ENCODE data around the gene CDHR5. TPM values are rescaled to one million over a fixed set of nuclear protein-coding genes. Genes with fewer than 3 reads are reported as not detected.

CDHR5 gene
- total RNA-seq, 1 donor from 2014 or later: 7.1 TPM

DNA sequence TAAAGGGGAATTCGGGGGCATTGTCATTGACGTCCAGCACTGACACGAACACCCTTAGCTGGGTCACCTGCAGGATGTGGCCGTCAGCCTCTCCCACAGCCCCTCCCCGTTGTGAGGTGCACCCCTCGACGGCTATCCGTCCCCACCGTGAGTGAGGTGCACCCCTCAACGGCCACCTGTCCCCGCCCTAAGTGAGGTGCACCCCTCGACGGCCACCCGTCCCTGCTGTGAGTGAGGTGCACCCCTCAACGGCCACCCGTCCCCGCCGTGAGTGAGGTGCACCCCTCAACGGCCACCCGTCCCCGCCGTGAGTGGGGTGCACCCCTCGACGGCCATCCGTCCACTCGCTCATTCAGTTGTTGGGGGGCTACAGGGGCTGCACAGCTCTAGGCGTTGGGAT, 2.9 kb downstream of the CDHR5 start:
- Mint-ChIP-seq H3K4me1 (ENCODE audit: unreplicated experiment) (peaks cover 4% of the 10 kb centered on the region), H3K27ac (no peak overlapping the region), H3K9me3 (no peaks in the 10 kb centered on the region), H3K36me3 (no peaks in the 10 kb centered on the region), H3K27me3 (no peaks in the 10 kb centered on the region), H3K4me3 (no peak overlapping the region)
- DNase-seq (ENCODE audit: extremely low spot score, unreplicated experiment): no peak
- TF ChIP-seq, protein P1, sequence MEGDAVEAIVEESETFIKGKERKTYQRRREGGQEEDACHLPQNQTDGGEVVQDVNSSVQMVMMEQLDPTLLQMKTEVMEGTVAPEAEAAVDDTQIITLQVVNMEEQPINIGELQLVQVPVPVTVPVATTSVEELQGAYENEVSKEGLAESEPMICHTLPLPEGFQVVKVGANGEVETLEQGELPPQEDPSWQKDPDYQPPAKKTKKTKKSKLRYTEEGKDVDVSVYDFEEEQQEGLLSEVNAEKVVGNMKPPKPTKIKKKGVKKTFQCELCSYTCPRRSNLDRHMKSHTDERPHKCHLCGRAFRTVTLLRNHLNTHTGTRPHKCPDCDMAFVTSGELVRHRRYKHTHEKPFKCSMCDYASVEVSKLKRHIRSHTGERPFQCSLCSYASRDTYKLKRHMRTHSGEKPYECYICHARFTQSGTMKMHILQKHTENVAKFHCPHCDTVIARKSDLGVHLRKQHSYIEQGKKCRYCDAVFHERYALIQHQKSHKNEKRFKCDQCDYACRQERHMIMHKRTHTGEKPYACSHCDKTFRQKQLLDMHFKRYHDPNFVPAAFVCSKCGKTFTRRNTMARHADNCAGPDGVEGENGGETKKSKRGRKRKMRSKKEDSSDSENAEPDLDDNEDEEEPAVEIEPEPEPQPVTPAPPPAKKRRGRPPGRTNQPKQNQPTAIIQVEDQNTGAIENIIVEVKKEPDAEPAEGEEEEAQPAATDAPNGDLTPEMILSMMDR (conservative IDR thresholded peaks at IDR 0.05): no peak

DNA sequence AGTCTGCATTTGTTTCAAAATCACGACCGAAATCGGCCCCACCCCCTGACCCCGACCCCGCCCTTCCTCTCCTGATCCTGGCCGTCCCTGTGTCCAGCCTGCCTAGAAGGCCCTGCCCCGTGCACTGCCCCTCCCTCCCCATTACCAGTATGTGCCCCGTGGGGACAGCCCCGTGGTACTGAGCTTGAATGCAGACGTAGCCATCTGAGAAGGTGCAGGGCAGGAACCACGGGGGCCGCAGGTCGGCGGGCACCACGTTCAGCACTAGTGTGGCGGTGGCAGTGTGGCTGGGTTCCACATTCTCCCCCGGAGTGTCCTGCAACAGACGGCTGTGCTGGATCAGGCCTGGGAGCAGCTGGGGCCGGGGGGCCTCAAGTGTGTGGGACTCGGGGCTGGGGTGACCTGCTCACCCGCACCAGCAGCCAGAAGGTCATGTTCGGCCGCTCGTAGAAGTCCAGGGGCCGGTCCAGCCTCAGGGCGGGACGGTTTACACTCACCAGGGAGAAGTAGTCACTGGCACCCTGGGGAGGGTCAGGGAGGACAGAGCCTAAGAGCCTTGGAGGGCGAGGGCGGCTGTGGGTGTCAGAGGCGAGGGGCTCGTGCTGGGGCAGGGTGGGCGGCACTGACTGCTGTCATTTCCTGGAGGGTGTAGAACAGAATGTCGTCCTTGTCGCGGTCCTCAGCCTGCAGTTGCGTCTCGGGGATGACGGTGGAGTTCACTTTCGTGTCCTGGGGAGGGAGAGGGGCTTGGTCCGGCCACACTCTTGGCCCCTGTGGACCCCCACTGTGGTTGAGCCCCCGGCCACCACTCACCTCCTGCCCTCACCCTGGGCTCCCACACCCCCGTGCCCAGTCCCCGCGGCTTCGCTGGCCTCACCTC, 3.6 kb downstream of the CDHR5 start:
- peaks cover 4% of the 10 kb centered on the region for H3K4me1 Mint-ChIP-seq (ENCODE audit: unreplicated experiment)
- H3K9me3 Mint-ChIP-seq: no peaks in the 10 kb centered on the region
- no peak overlapping the region for H3K4me3 Mint-ChIP-seq

DNA sequence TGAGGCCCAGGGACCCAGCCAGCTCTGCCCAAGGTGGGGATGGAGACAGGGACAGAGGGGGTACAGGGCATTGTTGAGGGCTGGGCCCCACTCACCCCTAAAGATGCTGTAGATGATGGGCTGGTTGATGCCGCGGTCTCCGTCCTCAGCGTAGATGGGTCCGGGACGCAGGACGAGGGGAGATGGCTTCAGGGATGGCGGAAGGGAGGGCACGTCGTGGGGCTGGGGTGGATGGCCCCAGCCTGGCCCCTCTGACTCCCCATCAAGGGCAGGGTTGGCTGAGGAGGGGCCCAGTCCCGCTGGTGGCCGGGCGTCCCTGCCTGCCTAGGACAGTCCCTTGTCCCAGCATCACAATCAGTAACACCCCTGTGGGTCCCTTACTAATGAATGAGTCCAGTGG, 4.6 kb downstream of the CDHR5 start:
- H3K27me3 Mint-ChIP-seq: no peaks in the 10 kb centered on the region
- H3K27ac Mint-ChIP-seq: no peak overlapping the region
- H3K36me3 Mint-ChIP-seq: no peaks in the 10 kb centered on the region
- no peak overlapping the region for H3K4me3 Mint-ChIP-seq
- H3K4me1 Mint-ChIP-seq (ENCODE audit: unreplicated experiment): peaks cover 8% of the 10 kb centered on the region
- TF ChIP-seq, protein P1 (conservative IDR thresholded peaks at IDR 0.05): no peak
- DNase-seq (ENCODE audit: extremely low spot score, unreplicated experiment): no peak
- no peaks in the 10 kb centered on the region for H3K9me3 Mint-ChIP-seq

More for the DNA sequence above, 3.6 kb downstream of the CDHR5 start:
- TF ChIP-seq, protein P1 (conservative IDR thresholded peaks at IDR 0.05): no peak
- Mint-ChIP-seq H3K36me3 (no peaks in the 10 kb centered on the region), H3K27me3 (no peaks in the 10 kb centered on the region), H3K27ac (no peak overlapping the region)
- no peak for DNase-seq (ENCODE audit: extremely low spot score, unreplicated experiment)

DNA sequence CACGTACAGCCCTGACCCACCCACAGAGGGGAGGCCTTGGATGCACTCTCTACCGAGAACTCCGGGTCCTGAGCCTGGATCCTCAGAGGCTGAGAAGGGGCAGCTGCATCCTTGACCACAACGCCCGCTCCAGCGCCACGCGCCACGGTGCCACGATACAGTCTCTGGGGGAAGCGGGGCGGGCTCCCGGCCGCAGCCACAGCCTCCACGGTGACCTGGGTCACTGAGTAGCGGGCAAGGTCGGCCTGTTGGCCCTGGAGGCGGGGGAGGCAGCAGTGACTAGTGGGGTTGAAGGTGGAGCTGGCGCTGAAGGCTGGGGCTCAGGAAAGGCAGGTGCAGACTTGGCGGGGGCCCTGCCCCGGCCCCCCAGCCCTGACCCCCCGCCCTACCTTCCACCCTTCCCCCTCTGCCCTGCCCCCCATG, 5.1 kb downstream of the CDHR5 start:
- no peak overlapping the region for H3K4me3 Mint-ChIP-seq
- no peak overlapping the region for H3K27ac Mint-ChIP-seq
- no peaks in the 10 kb centered on the region for H3K27me3 Mint-ChIP-seq
- H3K36me3 Mint-ChIP-seq: no peaks in the 10 kb centered on the region
- TF ChIP-seq, protein P1 (conservative IDR thresholded peaks at IDR 0.05): no peak
- DNase-seq (ENCODE audit: extremely low spot score, unreplicated experiment): no peak
- no peaks in the 10 kb centered on the region for H3K9me3 Mint-ChIP-seq
- H3K4me1 Mint-ChIP-seq (ENCODE audit: unreplicated experiment): peaks cover 8% of the 10 kb centered on the region

DNA sequence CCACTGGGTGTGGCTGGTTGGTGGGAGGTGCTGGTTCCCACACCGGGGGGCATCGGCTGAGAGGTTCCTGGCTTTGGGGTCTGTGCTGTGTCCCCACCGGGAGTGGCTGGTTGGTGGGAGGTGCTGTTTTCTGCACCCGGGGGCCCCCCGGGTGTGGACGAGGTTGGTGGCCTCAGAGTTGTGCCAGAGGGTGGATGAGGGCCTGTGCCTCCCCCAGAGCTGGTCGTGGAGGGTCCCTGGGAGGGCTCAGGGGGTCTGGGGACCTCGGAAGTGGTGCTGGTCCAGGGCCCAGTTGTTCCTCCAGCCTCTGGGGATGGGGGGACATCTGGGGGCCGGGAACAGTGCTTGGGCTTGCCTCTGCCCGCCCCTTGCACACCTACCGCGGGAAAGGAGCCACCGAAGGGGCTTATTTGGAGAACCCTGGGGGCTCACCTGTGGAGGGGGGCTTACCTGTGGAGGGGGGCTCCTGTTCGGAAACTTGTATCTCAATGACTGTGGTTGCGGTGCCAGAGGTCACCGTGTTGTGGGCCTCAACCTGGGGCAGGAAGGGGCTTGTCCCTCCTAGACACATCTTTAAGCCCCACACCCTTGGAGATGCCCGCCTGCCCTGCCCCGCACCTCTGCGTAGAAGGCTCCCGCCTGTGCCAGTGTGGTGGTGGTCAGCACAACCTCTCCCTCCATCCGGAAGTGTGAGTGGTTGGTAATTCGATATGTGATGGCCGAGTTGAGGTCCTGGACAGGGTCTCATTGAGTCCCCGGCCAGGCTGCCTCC, 5.7 kb downstream of the CDHR5 start:
- Mint-ChIP-seq H3K36me3 (no peaks in the 10 kb centered on the region), H3K4me1 (ENCODE audit: unreplicated experiment) (peaks cover 8% of the 10 kb centered on the region)
- no peak for DNase-seq (ENCODE audit: extremely low spot score, unreplicated experiment)

More for the DNA sequence above, 5.7 kb downstream of the CDHR5 start:
- Mint-ChIP-seq H3K27ac (no peak overlapping the region), H3K27me3 (no peaks in the 10 kb centered on the region), H3K4me3 (no peak overlapping the region), H3K9me3 (no peaks in the 10 kb centered on the region)
- TF ChIP-seq, protein P1 (conservative IDR thresholded peaks at IDR 0.05): no peak

All from type B pancreatic cell (in vitro differentiated cells).